NCI-H1694 (cell line): ENCODE data around the gene HSP90AB1.

Experiments
- DNase-seq: peaks from one replicate; lab custom pipeline; 2025; lab: John Stamatoyannopoulos, UW

HSP90AB1 gene

DNA sequence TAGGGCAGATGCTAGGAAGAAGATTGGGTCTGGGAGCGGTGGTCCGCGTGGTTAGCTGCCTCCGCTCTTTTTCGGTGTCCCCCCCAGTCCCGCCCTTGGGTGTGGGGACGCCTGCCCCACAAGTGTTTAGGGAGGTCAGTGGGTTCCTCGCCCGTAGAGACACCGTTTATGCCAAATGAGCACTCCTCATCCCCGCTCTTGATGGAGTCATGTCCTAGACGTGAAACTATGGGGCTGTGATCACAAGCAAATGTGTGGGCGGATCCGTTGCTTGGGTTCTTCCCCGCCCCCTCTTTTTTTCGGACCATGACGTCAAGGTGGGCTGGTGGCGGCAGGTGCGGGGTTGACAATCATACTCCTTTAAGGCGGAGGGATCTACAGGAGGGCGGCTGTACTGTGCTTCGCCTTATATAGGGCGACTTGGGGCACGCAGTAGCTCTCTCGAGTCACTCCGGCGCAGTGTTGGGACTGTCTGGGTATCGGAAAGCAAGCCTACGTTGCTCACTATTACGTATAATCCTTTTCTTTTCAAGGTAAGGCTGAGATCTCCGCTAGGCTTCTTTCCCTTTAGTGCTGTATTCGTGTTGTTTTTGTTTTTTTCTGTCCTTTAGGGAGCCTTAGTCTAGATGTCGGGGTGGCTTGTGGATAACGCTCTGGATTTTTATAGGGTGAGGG is at the start of gene HSP90AB1:
HSP90AB1 (plus strand) TSS at position 439 of the 675 bp plus-strand sequence. CDS start 1,529 bp downstream, outside the sequence.
- peak; percentile 94 for DNase-seq

DNA sequence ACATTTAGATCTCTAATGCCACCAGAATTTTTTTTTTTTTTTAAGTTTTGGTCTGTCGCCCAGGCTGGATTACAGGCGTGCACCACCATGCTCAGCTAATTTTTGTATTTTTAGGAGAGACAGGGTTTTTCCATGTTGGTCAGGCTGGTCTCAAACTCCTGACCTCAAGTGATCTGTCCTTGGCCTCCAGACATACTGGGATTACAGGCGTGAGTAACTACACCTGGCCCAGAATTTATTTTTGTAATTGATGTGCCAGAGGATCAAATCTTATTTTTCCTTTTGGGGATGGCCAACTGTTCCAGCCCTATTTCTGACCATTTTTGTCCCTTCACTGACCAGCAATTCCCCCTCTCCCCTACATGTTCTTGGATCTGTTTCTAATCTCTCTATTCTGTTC is 48.2 kb upstream of the HSP90AB1 start:
- DNase-seq, result no peak

DNA sequence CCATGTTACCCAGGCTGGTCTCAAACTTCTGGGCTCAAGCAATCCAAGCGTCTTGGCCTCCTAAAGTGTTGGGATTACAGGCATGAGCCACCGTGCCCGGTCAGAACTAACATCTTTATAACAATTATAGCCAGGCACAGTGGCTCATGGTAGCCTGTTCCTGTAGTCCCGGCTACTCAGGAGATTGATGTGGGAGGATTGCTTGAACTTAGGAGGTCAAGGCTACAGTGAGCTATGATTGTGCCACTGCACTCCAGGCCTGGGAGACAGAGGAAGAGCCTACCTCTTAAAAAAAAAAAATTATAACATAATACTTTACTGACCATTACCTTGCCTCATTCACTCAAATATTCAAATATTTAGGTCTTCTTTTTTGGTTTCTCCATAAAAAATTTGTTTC is 47.0 kb upstream of the HSP90AB1 start:
- no peak for DNase-seq

DNA sequence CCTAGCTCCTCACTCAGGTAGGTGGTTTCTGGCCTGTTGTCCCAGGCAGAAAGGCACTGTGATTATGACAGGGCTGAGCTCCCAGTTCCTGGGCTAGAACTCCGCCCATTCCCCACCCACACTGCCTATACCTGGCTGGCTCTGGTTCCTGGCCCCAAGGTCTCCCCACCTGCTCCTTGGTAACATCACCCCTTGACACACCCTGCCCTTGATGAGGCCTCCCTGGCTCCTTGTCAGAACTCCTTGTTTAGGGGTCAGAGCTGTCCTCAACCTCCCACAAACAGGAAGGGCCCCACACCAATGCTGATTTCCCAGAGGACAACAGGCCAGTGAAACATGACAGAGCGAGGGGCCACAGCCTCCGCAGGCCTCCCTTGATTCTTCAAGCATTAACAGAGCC is 45.7 kb upstream of the HSP90AB1 start:
- no peak for DNase-seq

DNA sequence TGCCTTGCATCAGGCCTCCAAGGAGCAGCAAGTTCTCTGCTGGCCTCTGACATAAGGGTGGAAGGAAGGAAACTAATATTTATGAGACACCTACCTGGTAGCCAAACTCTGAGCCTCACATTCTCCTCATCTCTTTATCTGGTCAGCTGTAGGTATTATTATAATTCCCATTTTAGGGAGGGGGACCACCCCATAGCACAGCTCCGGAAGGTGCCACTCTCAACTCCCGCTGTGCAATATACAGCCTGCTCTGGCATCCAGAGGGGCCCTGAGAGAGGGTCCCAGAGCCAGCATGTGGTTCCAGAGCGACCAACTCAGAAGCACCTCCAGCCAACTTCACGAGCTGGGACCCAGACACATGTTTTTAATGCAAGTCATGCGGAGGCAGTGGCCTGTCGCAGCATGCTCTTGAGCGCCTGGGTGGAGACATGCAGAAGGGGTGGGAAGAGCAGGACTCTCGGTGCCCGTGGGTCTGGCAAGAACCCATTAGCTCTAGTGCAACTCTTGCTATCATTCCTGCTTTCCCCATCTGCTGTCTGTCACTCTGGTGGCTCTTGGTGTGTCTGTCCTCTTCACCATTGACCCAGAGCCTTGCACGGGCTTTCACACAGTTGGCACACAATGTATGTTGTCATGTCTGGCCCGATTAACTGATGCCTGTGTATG is 45.1 kb upstream of the HSP90AB1 start:
- DNase-seq, result peak; percentile 10

DNA sequence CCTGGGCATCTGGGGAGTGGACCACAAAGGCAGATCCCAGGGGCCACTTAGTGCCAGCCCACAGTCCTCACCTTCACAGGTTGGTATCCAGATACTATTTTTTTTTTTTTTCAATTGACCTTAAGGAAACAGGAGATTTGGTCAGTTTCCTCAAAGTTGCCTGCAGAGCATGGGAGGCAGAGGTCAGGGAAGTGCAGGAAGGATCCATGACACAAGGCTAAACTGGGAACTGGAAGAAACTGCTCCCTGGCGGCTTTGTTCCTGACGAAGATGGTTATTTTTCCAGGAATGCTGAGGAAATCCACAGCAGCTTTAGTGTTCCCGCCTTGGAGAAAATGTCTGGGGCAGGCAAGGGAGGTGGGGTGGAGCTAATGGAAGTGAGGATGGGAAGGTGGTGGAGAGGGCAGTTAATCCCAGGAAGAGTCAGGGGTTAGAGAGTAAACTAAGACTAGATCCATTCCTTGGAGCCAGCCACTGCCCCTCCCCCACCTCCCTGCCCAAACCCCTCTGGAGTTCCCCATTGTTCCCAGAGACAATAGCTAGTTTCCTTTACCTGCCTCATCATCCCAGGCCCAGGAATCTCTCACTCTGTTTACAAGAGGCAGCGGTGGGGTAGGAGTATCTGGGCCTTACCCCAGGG is 44.4 kb upstream of the HSP90AB1 start:
- DNase-seq, result no peak

DNA sequence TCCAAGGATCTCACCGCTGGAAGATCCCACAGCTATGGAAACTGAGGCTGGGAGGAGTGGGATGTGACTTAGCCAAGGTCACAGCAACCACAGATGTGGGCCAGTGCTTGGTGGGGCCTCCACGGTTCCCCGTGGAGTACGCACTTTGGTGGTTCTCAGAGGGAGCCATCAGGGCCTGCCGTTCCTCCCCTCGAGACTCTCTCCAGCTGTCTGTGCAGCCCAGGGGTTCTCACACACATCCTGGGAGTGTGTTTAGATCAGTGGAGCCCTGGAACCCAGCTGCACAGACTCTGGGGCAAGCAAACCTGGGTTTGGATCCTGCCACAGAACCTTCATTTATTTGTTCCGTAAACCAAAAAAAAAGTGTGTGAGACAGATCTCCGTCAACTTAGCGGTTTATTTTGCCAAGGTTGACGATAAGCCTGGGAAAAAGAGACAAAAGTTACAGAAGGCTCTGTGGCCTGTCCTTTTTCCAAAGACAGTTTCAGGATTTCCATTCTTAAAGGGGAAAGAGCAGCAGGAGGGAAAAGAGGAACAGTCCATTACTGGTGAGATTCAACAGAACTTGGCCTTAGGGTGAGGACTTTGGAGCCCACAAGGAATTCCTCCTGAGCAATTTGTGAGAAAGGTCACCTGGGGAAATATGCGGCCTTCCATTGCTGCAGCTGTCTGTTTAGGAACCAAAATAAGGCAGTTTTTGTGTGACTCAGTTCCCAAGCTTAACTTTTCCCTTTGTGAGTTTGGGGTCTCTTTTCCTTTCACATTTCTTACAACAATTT is 43.7 kb upstream of the HSP90AB1 start:
- DNase-seq, result no peak

DNA sequence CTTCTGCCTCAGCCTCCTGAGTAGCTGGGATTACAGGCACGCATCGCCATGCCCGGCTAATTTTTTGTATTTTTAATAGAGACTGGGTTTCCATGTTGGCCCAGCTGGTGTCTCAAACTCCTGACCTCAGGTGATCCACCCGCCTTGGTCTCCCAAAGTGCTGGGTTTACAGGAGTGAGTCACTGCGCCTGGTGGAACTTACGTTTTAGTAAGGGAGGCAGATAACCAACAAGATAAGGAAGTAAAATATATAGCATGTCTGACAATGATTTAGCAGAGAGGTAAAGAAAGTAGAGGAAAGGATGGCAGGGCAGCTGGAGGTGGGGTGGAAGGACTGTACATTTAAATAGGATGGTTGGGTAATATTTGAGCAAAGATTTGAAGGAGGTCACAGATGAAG is 42.9 kb upstream of the HSP90AB1 start:
- DNase-seq, result no peak

DNA sequence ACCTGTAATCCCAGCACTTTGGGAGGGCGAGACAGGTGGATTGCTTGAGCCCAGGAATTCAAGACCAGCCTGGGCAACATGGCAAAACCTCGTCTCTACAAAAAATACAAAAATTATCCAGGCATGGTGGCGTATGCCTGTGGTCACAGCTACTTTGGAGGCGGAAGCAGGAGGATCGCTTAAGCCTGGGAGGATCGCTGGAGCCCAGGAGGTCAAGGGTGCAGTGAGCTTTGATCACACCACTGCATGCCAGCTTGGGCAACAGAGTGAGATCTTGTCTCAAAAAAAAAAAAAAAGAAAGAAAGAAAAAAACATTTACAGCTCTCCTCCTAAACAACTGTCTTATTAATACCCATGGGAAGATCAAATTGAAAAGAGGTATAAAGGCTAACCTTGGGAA is 38.9 kb upstream of the HSP90AB1 start:
- DNase-seq, result no peak

DNA sequence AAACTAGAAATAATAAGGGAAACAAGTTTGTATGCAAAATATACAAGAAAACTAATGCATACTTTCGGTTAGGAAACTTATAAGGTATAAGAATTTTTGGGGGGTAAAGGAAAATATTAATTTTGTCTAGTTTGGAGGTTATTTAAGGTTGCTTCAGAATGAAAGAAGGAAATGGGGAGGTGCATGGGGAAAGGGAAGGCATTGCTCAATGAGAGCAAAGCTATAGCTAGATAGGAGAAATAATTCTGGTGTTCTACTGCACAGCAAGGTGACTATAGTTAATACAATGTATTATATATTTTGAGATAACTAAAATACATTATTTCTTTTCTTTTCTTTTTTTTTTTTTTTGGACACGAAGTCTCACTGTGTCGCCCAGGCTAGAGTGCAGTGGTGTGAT is 35.6 kb upstream of the HSP90AB1 start:
- DNase-seq, result no peak

DNA sequence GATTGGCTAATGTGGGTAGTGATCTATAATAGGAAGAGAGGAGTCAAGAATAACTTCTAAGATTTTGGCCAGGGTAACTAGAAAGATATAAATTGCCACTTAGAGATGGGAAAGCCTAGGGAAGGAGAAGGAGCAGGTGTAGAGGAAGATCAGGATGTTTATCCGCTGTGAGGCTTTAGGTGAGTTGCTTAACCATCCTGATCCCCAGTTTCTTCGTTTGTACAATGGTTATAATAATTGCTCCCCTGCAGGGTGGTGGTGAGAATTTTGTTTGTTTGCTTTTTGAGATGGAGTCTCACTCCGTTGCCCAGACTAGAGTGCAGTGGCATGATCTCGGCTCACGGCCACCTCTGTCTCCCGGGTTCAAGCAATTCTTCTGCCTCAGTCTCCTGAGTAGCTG is 32.6 kb upstream of the HSP90AB1 start:
- no peak for DNase-seq

DNA sequence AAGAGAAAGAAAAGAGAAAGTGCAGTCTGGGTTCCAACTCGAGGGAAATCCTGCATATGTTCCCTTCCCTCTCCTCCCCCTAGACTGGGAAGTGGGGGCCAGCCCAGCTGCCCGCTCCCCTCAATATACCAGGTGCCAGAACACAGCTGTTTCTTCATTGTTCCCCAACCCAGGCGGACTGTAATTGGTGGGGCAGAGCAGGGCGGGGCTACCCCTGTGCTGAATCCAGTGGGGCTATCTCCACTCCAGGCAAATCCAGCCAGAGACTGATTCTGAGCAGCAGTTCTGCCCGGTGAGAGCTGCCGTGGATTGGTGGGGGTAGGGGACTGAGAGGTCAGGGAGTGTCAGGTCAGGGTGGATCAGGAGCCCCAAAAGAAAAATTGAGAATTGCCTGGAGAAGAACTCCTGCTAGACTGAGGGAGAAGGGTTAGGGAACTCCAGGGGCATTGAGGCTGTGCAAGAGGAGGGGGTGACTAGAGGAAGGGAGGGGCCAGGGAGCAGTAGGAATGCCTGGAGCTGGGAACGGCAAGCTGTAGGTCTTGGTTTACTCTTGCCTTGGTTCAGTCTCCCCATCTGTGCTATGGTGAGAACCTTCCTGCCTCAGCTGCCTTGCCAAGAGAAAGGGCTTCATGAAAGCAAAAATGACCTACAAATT is 30.1 kb upstream of the HSP90AB1 start, which contains the start of gene MYMX:
MYMX (plus strand) TSS at position 250 of the 655 bp plus-strand sequence. CDS start 546 bp downstream, outside the sequence.
- DNase-seq, result no peak

DNA sequence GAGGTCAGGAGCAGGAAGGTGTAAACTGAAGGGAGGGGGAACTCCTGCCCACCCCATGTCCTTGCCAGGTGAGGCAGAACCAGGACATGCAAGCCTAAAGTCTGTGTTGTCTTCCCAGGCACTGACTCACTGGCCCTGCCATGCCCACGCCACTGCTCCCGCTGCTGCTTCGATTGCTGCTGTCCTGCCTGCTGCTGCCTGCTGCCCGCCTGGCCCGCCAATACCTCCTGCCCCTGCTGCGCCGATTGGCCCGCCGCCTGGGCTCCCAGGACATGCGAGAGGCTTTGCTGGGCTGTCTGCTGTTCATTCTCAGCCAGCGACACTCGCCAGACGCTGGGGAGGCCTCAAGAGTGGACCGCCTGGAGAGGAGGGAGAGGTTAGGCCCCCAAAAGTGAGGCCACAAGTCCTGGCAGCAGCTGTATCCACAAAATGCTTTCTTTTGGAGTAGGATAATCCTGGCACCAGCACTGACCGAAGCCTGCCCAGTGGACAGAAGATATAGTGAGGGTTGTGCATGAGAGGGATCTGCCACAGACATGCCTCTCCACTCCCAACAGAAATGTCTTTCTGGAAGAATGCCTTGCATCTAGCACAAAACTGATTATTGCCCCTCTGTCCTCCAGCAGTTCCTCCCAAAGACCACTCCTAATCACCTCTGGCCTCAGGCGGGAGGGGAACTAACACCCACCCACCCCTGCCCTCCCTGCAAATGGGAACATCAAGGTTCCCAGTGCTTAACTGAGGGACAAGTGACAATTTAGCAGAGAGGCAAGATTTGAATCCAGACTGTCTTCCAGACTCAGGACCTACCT is 29.4 kb upstream of the HSP90AB1 start:
- no peak for DNase-seq

DNA sequence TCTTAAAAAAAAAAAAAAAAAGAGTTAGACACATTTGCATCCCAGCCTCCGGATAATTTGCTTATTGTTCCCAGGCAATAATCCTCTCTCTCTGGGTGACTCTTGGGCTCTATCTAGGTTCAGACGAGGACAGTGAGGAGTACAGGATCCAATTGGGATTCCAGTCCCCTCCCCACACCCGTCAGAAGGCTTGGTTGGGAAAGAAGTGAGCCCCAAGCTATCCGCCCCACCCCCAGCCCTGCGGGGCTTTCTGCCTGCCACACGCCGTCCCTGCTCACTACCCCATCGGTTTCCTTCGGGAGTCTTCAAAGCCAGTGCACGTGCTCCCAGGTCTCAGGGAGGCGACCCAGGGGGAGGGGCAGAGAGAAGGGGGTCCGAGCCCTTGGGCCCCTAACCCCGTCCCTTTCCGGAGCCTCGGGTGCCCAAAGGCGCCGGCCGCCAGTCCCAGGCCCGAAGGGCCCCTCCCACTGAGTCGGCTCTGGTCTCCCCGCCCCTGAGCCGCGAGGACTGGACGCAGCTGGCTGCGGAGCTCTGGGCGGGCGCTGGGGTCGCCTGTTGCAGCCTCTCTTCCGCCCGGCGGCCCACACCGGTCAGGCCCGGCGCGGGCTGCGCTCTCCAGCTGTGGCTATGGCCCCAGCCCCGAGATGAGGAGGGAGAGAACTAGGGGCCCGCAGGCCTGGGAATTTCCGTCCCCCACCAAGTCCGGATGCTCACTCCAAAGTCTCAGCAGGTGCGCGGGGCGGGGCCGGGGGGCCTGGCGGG is 27.7 kb upstream of the HSP90AB1 start:
- DNase-seq, result no peak

DNA sequence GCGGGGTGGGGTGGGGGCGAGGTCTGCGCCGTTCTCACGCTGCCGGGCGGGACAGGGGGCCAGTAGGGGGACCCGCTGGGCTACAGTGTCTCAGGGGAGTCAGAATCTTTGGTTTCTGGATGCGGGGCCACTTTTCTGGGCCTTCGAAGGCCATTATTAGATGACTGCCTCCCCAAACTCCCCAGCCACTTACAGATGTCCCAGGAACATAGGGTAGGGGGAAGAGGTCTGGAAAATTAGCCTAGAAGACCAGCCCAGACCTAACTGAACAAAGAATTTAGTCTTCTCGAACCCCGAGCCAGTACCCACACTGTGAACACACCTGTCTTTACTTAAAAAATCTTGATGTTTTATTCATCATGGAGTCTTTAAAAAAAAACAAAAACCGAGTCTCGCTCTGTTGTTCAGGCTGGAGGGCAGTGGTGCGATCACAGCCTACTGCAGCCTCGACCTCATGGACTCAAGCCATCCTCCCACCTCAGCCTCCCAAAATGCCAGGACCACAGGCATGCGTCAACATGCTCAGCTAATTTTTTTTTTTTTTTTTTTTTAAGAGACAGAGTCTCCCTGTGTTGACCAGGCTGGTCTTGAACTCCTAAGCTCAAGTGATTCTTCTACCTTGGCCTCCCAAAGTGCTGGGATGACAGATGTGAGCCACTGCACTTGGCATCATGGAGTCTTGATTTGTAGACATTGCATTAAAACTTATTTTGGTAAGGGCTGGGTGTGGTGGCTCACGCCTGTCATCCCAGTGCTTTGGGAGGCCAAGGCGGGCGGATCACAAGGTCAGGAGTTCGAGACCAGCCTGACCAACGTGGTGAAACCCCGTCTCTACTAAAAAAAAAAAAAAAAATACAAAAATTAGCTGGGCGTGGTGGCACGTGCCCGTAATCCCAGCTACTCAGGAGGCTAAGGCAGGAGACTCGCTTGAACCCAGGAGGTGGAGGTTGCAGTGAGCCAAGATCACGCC is 26.8 kb upstream of the HSP90AB1 start:
- no peak for DNase-seq

DNA sequence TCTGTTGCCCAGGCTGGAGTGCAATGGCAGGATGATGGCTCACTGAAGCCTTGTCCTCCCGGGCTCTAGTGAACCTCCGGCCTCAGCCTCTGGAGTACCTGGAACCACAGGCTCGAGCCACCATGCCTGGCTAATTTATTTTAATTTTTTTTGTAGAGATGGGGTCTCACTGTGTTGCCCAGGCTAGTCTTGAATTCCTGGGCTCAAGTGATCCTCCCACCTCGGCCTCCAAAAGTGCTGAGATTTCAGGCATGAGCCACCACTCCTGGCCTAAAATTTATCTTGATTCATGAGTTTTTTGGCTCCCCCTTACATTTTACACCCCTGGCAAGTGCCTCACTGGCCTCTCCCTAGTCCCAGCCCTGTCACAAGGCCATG is 26.0 kb upstream of the HSP90AB1 start:
- DNase-seq, result no peak

DNA sequence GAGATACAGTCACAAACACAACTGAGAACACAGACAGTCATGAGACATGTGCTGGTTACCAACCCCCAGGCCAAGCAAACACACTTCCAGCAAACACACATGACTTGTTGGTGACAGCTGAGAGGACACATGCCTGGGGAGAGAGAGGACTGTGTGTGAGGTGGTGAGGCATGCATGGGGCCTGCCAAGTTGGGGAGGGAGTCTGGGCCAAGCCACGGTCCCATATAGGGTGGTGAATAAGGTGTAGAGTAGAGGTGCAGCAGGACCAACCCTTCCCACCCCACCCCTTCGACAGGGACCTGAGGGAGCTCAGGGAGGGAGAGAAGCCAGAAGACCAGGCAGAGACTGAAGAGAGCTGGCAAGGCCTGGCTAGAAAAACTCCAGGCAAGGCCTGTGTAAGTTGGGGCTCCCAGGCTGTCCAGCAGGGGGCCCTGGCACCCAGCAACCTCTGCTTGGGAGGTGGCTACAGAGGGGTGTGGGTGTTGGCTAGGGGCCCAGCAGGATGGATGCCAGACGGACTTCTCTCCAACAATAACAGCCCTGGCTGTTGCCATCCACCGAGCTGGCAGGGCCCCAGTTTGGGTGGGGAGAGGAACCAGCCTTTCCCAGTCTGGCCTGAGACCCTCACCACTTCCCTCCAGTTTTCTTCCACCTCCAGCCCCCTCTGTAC is 25.5 kb upstream of the HSP90AB1 start:
- DNase-seq, result peak; percentile 83

DNA sequence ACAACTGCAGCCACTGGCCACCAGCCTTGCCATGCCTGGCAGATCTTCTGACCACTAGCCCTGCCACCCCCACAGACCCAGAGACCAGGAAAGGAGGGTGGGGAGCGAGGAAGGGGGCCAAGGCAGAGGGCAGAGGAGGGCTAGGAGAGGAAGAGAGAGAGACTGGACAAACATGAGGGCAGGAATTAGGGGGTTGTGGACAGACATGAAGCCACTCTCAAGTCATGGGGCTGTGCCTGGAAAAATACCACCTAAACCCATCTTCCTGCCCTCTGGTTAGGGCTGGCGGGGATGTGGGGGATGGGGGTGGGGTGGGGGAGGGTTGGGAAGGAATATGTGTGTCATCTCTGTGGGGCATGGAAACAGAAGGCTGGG is 25.0 kb upstream of the HSP90AB1 start:
- no peak for DNase-seq
